ENCODE measurements around the gene ARX.

The ARX gene

GRCh38 chrX:25016361-25016671 is 551 bp upstream of the ARX start:
- DNase-seq: no peak

- DNase-seq: no peak
Observed at GRCh38 chrX:25014366-25014838, 1.4 kb downstream of the ARX start.

- DNase-seq: no peak
Observed at GRCh38 chrX:25013632-25014365, 2.0 kb downstream of the ARX start.

- no peak for DNase-seq
Observed at GRCh38 chrX:25012793-25013631, 2.8 kb downstream of the ARX start.

GRCh38 chrX:25012433-25012735 is 3.4 kb downstream of the ARX start:
- DNase-seq: no peak

- DNase-seq: no peak
Observed at GRCh38 chrX:25011589-25012432, 4.0 kb downstream of the ARX start.

GRCh38 chrX:25010784-25011588 is 4.8 kb downstream of the ARX start:
- DNase-seq: no peak

GRCh38 chrX:25009407-25009806 is 6.4 kb downstream of the ARX start:
- DNase-seq: no peak

GRCh38 chrX:25007059-25008053 is 8.4 kb downstream of the ARX start:
- DNase-seq: no peak

- DNase-seq: no peak
Observed at GRCh38 chrX:25006586-25007058, 9.1 kb downstream of the ARX start.

- DNase-seq: no peak
Observed at GRCh38 chrX:25005382-25006185, 10.2 kb downstream of the ARX start.

GRCh38 chrX:25005034-25005381 is 10.8 kb downstream of the ARX start:
- DNase-seq: no peak

- no peak for DNase-seq
Observed at GRCh38 chrX:25004485-25005032, 11.2 kb downstream of the ARX start.

- DNase-seq: no peak
Observed at GRCh38 chrX:25004040-25004439, 11.7 kb downstream of the ARX start.

- DNase-seq: no peak
Observed at GRCh38 chrX:25003066-25003849, 12.5 kb downstream of the ARX start.

- DNase-seq: no peak
Observed at GRCh38 chrX:25002661-25003020, 13.1 kb downstream of the ARX start.

GRCh38 chrX:25001808-25002660 is 13.7 kb downstream of the ARX start:
- no peak for DNase-seq

GRCh38 chrX:24999511-24999910 is 16.3 kb downstream of the ARX start:
- no peak for DNase-seq
